Neuronal stem cell (in vitro differentiated cells): ENCODE measurements around the gene C12orf76.
A peak's percentile ranks its signal among the peaks of the same experiment; 100 is the strongest.
"Not testable (repeated sequence)": the region's sequence is repeated elsewhere in the genome, so short reads cannot be mapped to it uniquely, and the experiment has no call there.

Experiments
- DNase-seq: peaks from one replicate; pipeline ENCODE4 v3.0.0-alpha.2; 2013; ENCODE audit warnings: low spot score
- H2AFZ ChIP-seq: one replicate; pipeline ENCODE4 v1.6.1; 2013; ENCODE audit warnings: mild to moderate bottlenecking, low read length, inconsistent platforms
- H2AK5ac ChIP-seq: 2 replicates; pipeline ENCODE4 v1.6.1; 2013; ENCODE audit warnings: low read depth, mild to moderate bottlenecking, inconsistent platforms, low read length, moderate library complexity, mixed read lengths
- H2BK120ac ChIP-seq: 2 replicates; pipeline ENCODE4 v1.6.1; 2013; ENCODE audit warnings: low read depth, mild to moderate bottlenecking, inconsistent platforms, low read length, moderate library complexity, mixed read lengths
- H2BK12ac ChIP-seq: one replicate; pipeline ENCODE4 v1.6.1; 2013; ENCODE audit warnings: low read length, inconsistent platforms
- H2BK15ac ChIP-seq: 2 replicates; pipeline ENCODE4 v1.6.1; 2013; ENCODE audit warnings: mild to moderate bottlenecking, low read length, inconsistent platforms, mixed read lengths
- H2BK5ac ChIP-seq: one replicate; pipeline ENCODE4 v1.6.1; 2013; ENCODE audit warnings: inconsistent platforms, mild to moderate bottlenecking, low read length, moderate library complexity
- H3K14ac ChIP-seq: one replicate; pipeline ENCODE4 v1.6.1; 2013; ENCODE audit warnings: low read length, inconsistent platforms
- H3K18ac ChIP-seq: 2 replicates; pipeline ENCODE4 v1.6.1; 2013; ENCODE audit warnings: low read length, inconsistent platforms
- H3K23ac ChIP-seq: 2 replicates; pipeline ENCODE4 v1.6.1; 2013; ENCODE audit warnings: low read depth, mild to moderate bottlenecking, mixed read lengths, low read length, inconsistent platforms; ENCODE audit not compliant: poor library complexity
- H3K27ac ChIP-seq: replicated peaks from 3 replicates; pipeline ENCODE4 v1.5.1; 2013; ENCODE audit warnings: low read length, inconsistent platforms
- H3K27me3 ChIP-seq, 3 experiments: 2 replicates each; pipeline ENCODE4 v1.6.1; 2013; ENCODE audit warnings: low read length in 3 of 3, mild to moderate bottlenecking in 2 of 3, inconsistent platforms in 1 of 3, low read depth in 1 of 3, mixed read lengths in 1 of 3, moderate library complexity in 1 of 3; ENCODE audit not compliant: control insufficient read depth in 3 of 3, insufficient read depth in 3 of 3
- H3K36me3 ChIP-seq, 2 donors: replicated peaks in 1 of 2; 2 replicates each; pipeline ENCODE4 v1.6.1; 2013; ENCODE audit warnings: low read length in 2 of 2; ENCODE audit not compliant: control insufficient read depth in 2 of 2, insufficient read depth in 2 of 2
- H3K4ac ChIP-seq: 2 replicates; pipeline ENCODE4 v1.6.1; 2013; ENCODE audit warnings: inconsistent platforms, mild to moderate bottlenecking, low read length, moderate library complexity
- H3K4me1 ChIP-seq, 2 donors: 1 replicate in 1 of 2; 2 replicates in 1 of 2; pipeline ENCODE4 v1.6.1; 2013; ENCODE audit warnings: low read length in 2 of 2, low read depth in 1 of 2; ENCODE audit not compliant: control insufficient read depth in 2 of 2, insufficient read depth in 1 of 2
- H3K4me2 ChIP-seq: one replicate; pipeline ENCODE4 v1.6.1; 2013; ENCODE audit warnings: mild to moderate bottlenecking, low read length, inconsistent platforms; ENCODE audit not compliant: insufficient read depth, poor library complexity, severe bottlenecking
- H3K4me3 ChIP-seq, 2 donors: 2 replicates each; pipeline ENCODE4 v1.5.1; 2013; ENCODE audit warnings: low read length in 2 of 2, mild to moderate bottlenecking in 2 of 2, inconsistent platforms in 1 of 2, moderate library complexity in 1 of 2
- H3K79me1 ChIP-seq: one replicate; pipeline ENCODE4 v1.6.1; 2013; ENCODE audit warnings: low read depth, mild to moderate bottlenecking, inconsistent platforms, low read length, moderate library complexity
- H3K9ac ChIP-seq: one replicate; pipeline ENCODE4 v1.6.1; 2013; ENCODE audit warnings: mild to moderate bottlenecking, low read depth, low read length, inconsistent platforms; ENCODE audit not compliant: poor library complexity
- H3K9me3 ChIP-seq, 2 donors: replicated peaks in 1 of 2; 2 replicates each; pipeline versions ENCODE3 to v1.6.1; 2013; ENCODE audit warnings: low read length in 2 of 2, mild to moderate bottlenecking in 2 of 2, inconsistent platforms in 1 of 2, low read depth in 1 of 2, mixed read lengths in 1 of 2, moderate library complexity in 1 of 2; ENCODE audit not compliant: control insufficient read depth in 2 of 2, insufficient read depth in 1 of 2
- H4K8ac ChIP-seq: one replicate; pipeline ENCODE4 v1.6.1; 2013; ENCODE audit warnings: low read depth, mild to moderate bottlenecking, inconsistent platforms, low read length, moderate library complexity
- H4K91ac ChIP-seq: one replicate; pipeline ENCODE4 v1.6.1; 2013; ENCODE audit warnings: low read length, low read depth, mild to moderate bottlenecking, inconsistent platforms; ENCODE audit not compliant: poor library complexity
- WGBS, 2 donors: extraction: QIAGEN DNeasy Blood & Tissue Kit; methylation state at CpG; one replicate each; pipeline ENCODE4 v1.1.7; 2013; ENCODE audit warnings: missing lambda C conversion rate in 2 of 2, mixed read lengths in 1 of 2; ENCODE audit not compliant: insufficient read length in 2 of 2, insufficient replicate concordance in 1 of 2; ENCODE audit errors: extremely low coverage in 2 of 2; 5-methylcytosine and 5-hydroxymethylcytosine counted together

C12orf76 gene

DNA sequence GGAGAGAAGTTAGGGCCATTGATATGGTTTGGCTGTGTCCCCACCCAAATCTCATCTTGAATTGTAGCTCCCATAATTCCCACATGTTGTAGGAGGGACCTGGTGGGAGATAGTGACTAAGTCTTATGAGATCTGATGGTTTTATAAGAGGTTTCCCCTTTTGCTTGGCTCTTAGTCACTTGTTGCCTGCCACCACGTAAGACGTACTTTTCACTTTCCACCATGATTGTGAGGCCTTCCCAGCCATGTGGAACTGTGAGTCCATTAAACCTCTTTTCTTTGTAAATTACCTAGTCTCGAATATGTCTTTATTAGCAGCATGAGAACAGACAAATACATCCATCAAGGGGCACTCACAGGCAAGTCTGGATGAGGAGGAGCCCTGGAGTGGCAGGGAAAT is 8.3 kb upstream of the C12orf76 start:
- H3K27me3 ChIP-seq, H3K4ac ChIP-seq, H3K23ac ChIP-seq, H3K4me3 ChIP-seq, DNase-seq, H3K9me3 ChIP-seq, H3K27ac ChIP-seq, H3K4me2 ChIP-seq, H3K18ac ChIP-seq, H3K36me3 ChIP-seq, H2AFZ ChIP-seq, H2AK5ac ChIP-seq, H3K14ac ChIP-seq, H3K9ac ChIP-seq, H4K8ac ChIP-seq, H3K79me1 ChIP-seq, H2BK120ac ChIP-seq, H4K91ac ChIP-seq, H2BK15ac ChIP-seq, H2BK12ac ChIP-seq, H3K4me1 ChIP-seq, H2BK5ac ChIP-seq: not testable (repeated sequence)
- no CpG with 5 or more reads among the region's 3 CpGs for WGBS, 2 donors

DNA sequence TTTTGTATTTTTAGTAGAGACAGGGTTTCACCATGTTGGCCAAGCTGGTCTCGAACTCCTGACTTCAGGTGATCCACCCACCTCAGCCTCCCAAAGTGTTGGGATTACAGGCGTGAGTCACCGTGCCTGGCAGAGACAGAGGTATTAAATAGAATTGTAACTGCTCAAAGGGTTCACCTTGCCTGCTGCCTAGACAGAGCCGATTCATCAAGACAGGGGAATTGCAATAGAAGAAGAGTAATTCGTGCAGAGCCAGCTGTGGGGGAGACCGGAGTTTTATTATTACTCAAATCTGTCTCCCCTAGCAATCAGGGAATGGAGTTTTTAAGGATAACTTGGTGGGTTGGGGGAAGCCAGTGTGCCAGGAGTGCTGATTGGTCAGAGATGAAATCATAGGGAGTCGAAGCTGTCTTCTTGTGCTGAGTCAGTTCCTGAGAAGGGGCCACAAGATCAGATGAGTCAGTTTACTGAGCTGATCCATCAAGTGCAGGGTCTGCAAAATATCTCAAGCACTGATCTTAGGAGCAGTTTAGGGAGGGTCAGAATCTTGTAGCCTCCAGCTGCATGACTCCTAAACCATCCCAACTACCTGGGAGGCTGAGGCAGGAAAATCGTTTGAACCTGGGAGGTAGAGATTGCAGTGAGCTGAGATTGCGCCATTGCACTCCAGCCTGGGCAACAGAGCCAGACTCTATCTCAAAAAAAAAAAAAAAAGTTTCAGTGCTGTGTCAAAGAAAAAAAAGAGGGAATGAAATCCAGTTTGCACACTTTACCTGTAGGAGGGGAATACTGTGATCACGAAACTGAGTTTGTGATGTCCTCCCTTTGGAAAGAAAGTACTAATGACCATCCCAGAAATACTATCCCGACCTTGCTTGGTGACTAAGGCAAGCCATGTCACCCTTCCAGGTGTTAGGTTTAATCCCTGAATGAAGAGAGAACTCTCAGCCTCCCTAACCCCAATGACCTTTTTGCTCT is 7.3 kb upstream of the C12orf76 start:
- H3K4me2 ChIP-seq, H2AK5ac ChIP-seq, H2BK12ac ChIP-seq, H3K79me1 ChIP-seq, H2BK15ac ChIP-seq, DNase-seq, H2BK5ac ChIP-seq, H2BK120ac ChIP-seq, H3K36me3 ChIP-seq, H3K18ac ChIP-seq, H3K27me3 ChIP-seq, H3K4ac ChIP-seq, H4K91ac ChIP-seq, H4K8ac ChIP-seq, H3K4me1 ChIP-seq, H3K23ac ChIP-seq, H3K4me3 ChIP-seq, H3K14ac ChIP-seq, H3K27ac ChIP-seq, H3K9ac ChIP-seq, H3K9me3 ChIP-seq: not testable (repeated sequence)
- H2AFZ ChIP-seq, result peak overlapping the region; percentile 8
- no CpG with 5 or more reads among the region's 11 CpGs for WGBS, 2 donors

DNA sequence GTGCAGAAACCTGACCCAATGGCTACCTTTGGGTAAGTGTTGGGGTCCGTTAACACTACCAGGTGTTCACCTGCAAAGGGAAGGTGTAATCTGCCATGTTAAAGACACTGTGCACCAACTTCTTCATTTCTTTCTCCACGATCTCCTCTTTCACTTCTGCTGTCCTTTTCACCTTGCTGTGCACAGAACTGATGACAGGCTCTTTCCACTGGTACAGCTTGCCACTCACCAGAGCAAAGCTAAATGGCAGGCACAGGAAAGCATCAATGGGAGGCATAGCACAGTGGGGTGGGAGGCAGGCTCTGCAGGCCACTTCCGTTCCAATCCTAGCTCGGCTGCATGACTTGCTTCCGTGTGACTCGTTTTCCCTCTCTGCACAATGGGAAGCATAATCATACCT is 2.6 kb upstream of the C12orf76 start:
- Histone ChIP-seq H3K4me2 (no peak overlapping the region), H2AFZ (no peak overlapping the region), H2BK120ac (no peak overlapping the region), H3K18ac (no peak overlapping the region), H3K4me3 (no peak overlapping the region), H4K91ac (no peak overlapping the region), H3K23ac (no peak overlapping the region), H3K36me3 (no peaks in the 10 kb centered on the region), H3K4ac (no peak overlapping the region), H3K79me1 (peaks cover 2% of the 10 kb centered on the region), H2BK5ac (no peak overlapping the region), H3K9ac (no peak overlapping the region), H3K4me1 (peaks cover 2 to 4% of the 10 kb centered on the region in 2 donors), H2BK15ac (no peak overlapping the region), H2AK5ac (no peak overlapping the region), H3K27ac (no peak overlapping the region), H3K14ac (no peak overlapping the region), H4K8ac (no peak overlapping the region), H2BK12ac (no peak overlapping the region), H3K27me3 (no peaks in the 10 kb centered on the region), H3K9me3 (no peaks in the 10 kb centered on the region)
- WGBS, 2 donors, result no CpG with 5 or more reads among the region's 6 CpGs
- DNase-seq, result no peak

DNA sequence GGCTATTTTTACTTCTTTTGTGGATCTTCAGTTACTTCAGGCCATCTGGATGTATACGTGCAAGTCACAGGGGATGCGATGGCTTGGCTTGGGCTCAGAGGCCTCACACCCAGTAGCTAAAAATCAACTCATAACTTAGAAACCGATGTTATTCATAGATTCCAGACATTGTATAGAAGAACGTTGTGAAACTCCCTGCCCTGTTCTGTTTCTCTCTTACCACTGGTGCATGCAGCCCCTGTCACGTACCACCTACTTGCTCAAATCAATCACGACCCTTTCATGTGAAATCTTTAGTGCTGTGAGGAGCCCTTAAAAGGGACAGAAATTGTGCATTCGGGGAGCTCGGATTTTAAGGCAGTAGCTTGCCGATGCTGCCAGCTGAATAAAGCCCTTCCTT is 1.3 kb upstream of the C12orf76 start:
- not testable (repeated sequence) for H2AK5ac ChIP-seq, H2BK15ac ChIP-seq, H3K4me2 ChIP-seq, H3K27me3 ChIP-seq, H3K27ac ChIP-seq, H3K4ac ChIP-seq, H3K23ac ChIP-seq, H3K9me3 ChIP-seq, H3K18ac ChIP-seq, DNase-seq, H3K9ac ChIP-seq, H2BK5ac ChIP-seq, H2BK120ac ChIP-seq, H3K14ac ChIP-seq, H4K8ac ChIP-seq, H4K91ac ChIP-seq, H3K4me3 ChIP-seq, H3K36me3 ChIP-seq, H3K79me1 ChIP-seq, H3K4me1 ChIP-seq, H2BK12ac ChIP-seq
- H2AFZ ChIP-seq, result peak overlapping the region; percentile 90
- WGBS, 2 donors, result no CpG with 5 or more reads among the region's 9 CpGs
